HG02763 (cell line): ENCODE data around the gene ARAP3.

Experiments
- ATAC-seq: cut with Tn5 transposase; IDR thresholded peaks from one replicate; pipeline ENCODE4 v1.9.1; 2021; ENCODE audit warnings: mild to moderate bottlenecking, moderate library complexity; ENCODE audit not compliant: unreplicated experiment

Gene ARAP3

DNA sequence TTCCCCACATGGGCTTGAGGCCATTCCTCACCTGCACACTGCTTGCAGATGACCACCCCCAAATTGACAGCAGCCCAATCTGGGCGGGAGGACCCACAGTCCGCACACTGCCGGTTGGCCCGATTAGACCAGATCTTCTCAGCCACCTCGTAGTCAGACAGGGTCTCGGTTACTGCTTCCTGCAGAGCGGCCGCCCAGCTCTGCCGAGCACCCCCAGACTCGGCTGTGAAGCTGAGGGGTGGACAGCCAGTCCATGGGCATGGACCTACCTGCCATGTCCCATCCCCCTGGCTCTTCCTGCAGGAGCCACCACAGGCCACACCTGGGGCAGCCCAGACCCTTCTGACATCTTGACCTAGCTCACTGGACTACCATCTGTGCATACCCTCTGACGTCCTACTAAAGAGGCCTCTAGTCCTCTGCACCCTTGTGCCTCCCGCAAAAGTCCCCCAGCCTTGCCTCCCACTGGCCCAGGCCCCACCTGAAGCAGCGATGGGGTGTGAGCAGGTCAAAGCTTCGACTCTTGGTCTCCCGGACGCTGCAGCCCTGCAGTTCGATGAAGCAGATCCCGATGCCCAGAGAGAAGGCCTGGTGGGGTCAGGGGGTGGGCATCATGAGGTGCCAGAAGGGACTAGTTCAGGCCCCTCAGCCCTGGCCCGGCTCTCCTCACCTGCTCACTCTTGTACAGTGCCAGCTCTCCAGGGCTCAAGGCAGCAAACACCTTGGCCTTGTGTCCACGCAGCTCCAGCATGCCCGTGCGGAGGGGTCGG, 9.8 kb downstream of the ARAP3 start:
- no peak for ATAC-seq

DNA sequence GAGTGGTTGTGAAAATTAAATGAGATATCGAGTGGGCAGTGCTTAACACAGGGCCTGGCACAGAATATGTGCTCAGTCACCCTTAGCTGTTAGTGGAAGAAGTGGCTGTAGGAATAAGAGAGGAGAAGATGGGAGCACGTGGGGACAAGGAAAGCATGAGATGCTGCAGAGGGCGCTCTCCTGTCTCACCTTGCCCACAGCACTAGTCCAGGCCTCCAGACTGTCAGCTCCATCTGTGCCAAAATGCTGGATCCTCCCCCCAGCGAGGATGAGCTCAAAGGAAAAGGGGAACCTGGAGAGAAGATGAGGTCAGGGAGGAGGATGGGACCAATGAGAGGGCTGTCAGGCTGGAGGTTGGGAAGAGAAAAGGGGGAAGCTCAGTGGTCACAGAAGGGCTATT, 12.5 kb downstream of the ARAP3 start:
- no peak for ATAC-seq

DNA sequence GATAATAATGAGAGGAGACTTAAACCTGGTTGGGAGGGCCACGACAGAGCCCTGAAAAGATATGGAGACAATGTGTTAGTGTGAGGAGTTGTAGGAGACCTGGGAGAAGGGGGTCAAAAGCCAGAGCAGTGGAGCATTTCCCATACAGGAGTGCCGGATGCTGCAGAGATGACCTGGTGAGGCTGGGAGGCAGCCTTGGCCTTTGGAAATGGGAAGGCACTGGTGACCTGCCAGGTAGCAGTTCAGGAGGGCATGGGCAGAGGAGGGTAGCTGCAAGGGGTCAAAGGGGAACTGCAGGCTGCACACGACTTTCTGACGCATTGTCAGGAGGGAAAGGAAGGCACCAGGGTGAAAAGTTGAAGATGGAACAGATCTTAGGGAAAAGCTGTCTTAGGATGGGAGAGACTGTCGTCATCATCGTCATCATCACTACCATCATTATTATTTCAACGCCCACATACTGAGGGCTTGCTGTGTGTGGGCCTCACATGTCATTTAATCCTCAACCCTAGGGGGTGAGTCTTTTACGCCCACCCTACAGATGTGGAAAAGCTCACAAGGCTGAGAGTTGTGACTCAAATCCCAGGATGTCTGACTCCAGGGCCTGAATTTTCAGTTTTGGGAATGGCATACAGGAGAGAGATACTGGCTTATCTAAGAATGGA, 13.3 kb downstream of the ARAP3 start:
- ATAC-seq: no peak

DNA sequence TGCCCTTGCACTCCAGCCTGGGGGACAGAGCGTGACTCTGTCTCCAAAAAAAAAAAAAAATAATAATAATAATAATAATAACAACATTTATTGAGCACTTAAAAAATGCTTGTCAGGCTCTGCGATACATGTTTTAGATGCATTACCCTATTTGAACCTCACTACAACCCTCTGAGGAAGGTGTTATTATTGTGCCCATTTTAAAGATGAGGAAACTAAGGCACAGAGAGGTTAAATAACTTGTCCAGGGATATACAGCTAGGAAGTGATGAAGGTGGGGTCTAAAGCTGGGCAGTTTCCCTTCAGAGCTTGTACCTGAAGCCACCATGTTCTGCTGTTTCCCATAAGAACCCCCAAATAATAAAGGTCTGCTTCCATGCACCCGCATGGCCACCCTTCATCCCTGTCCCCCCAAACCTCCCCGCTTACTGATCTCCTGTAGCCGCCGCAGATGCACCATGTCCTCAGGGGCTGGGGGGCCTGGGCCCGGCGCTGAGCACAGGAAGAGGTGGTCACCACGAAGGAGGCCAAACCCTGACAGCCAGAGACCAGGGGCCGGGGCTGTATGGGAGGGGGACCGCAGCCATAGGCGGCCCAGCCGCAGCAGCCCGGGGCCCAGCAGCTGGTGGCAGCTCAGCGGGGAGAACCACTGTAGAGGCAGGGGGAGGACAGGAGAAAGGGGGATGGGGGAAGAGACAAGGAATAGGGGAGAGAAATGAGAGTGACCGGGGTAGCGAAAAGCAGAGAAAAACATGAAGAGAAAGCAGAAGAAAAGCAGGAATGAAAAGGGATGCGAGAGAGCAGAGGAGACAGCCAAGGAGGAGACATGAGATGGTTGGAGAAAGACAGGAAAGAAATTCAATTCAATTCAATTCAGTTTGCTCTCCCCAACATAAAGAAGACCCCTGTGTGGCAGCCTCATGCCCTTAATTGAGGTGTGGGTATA, 15.8 kb downstream of the ARAP3 start:
- ATAC-seq: no peak

GRCh38 chr5:141664733-141665461, 17.1 kb downstream of the ARAP3 start:
- ATAC-seq: peak; percentile 91

- ATAC-seq: no peak
Measured at GRCh38 chr5:141663506-141663905, 18.5 kb downstream of the ARAP3 start.

- no peak for ATAC-seq
Measured at GRCh38 chr5:141662028-141662427, 20.0 kb downstream of the ARAP3 start.

- no peak for ATAC-seq
Measured at GRCh38 chr5:141657937-141658545, 24.0 kb downstream of the ARAP3 start.

GRCh38 chr5:141657404-141657803, 24.6 kb downstream of the ARAP3 start:
- ATAC-seq: no peak

GRCh38 chr5:141656396-141656795, 25.6 kb downstream of the ARAP3 start:
- no peak for ATAC-seq

GRCh38 chr5:141655020-141655419, 27.0 kb downstream of the ARAP3 start:
- no peak for ATAC-seq

- ATAC-seq: no peak
Measured at GRCh38 chr5:141654298-141654697, 27.7 kb downstream of the ARAP3 start.

DNA sequence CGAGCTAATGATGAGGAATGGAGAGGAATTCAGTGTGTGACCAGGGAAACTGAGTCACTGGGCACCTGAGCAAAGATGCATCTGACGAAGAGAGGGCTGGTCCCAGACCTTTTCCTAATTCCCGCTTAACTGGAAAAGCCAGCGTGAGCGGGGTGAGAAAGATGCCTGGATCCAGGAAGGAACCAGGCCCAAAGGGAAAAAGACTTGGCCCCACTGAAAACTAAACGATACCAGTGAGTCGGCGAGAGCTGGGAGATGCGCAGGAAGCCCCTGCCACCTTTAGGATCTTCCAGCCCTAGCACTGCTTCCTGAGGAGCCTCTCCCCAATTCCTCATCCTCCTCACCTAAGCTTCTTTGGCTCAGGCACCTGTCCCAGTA, 30.3 kb downstream of the ARAP3 start:
- ATAC-seq: no peak

DNA sequence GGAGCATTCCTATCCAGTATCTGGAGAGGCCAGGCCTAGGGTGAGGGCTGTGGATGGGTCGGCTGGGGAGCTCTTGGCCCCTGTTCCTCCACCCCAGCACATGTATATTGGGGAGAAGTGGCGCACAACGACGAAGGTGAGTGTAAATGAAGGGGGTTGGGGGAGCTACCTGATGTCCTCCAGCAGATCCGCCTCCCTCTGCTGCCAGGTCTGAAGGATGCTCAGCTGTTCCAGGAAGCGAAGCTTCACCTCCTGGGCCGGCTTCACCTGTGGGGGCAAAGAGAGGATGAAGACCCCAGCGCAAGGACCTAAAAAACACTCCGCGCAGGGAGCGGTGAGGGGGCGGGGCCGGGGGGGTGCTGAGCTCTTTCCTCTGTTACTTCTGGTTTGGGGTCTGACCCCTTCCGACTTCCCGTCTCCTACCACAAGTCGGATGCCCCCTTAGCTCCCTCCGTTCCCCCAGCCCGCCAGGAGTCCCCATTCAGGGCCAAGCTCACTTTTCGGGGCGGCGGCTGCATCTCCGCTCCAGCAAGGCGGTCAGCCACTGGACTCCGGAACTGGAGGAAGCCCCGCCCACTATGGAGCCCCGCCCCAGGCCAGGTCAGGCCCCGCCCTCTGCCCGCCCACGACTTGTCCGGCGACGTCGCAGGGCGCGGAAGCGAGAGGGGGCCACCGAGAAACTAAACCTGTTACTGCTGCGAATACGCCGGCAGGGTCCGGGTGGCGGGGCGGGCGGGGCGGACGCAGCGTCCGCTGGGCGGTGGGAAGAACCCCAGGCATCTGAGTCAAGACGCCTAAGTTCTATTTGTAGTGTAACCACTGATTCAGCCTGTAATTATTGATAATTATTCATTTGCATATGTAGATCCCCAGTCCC, 30.9 kb downstream of the ARAP3 start, which contains the start of gene FCHSD1:
TSS of gene FCHSD1 (minus strand) at position 568 of the 877 bp plus-strand sequence. CDS start at position 518, 50 bp downstream.
- peak; percentile 95 for ATAC-seq

- ATAC-seq: no peak
Measured at GRCh38 chr5:141649972-141650371, 32.1 kb downstream of the ARAP3 start.

DNA sequence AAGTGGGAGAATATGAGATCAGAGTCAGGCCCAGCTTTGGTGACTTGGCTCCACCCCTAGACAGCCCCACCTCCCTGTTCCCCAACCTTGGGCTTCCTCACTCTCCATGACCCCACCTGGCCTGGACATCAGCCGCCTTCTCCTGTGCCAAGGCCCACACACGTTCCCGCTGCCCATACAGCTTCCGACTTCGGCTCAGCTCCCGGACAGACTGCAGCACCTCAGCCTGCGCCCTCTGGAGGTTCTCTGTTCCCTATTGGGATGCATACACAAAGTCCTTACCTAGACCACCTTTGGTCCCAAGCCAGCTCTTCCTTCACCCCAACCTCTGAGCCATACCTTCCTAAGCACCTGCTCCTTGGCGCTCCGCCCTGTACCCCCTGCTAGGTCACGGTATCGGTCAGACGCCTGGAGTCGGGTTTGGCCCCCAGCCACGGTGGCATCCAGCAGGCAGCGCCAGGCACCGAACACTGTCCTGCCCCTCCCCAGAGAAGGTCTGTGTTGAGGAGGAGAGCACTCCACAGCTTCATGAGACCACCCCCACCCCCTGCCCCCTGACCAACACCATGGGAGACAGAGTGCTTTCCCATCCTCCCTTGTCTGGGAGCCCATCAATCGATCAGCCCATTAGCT, 32.9 kb downstream of the ARAP3 start:
- ATAC-seq: no peak

DNA sequence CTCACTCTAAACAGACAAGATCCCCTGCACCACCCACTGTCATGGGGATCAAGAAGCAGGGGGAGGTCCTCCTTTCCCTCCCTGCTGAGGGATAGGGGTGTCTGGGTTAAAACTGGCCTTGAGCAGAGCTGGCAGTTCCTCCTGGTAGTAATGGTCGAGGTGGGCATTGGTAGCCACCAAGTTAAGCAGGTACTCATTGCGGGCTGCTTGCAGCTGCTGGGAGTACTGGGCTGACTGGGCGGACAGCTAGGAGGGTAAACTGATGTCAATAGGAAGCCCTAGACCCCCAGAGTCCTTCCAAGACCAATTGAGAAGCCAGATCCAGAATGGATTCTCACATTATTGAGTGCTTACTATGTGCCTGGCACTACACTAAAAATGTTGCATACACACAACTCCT, 34.2 kb downstream of the ARAP3 start:
- no peak for ATAC-seq

DNA sequence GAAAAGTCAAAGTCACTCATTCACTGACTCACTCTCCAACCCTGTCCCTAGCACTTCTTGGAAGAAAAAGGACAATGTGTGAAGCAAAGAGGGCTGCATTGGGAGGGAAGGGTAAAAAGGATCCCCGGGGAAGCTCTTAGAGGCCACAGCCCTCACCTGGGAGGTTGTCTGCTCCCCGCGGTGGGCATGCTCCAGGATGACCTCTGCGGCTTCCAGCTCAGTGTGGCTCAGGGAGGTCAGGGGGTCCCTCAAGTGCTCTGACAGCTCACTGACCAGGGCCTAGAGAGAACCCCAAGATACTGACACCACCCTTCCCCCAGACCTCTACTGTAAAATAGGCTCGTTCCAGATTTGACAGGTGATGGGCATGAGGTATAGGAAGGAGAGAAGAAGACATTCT, 34.8 kb downstream of the ARAP3 start:
- ATAC-seq: no peak

DNA sequence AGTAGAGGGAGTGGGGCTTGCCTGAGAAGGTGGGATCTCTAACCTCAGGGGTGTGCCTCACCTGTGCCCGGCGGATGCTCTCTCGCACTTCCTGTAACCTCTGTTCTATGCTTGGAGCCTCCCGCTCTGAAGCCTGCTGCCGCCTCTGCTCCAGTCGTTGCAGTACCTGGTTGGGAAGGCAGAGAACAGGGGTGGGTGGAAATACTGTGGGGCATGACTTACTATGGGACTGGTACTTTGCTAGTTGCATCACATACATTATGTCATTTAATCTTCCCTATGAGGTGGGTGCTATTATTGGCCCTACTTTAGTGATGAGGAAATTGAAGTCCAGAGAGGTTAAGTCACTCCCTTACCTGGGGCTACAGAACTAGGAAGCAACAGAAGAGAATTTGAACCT, 36.0 kb downstream of the ARAP3 start:
- ATAC-seq: no peak
